ENCODE measurements around the gene HDDC3. TPM values are rescaled to one million over a fixed set of nuclear protein-coding genes. Genes with fewer than 3 reads are reported as not detected.

Gene HDDC3
- total RNA-seq, 1 experiment from 2014 or later: 18.5 TPM

DNA sequence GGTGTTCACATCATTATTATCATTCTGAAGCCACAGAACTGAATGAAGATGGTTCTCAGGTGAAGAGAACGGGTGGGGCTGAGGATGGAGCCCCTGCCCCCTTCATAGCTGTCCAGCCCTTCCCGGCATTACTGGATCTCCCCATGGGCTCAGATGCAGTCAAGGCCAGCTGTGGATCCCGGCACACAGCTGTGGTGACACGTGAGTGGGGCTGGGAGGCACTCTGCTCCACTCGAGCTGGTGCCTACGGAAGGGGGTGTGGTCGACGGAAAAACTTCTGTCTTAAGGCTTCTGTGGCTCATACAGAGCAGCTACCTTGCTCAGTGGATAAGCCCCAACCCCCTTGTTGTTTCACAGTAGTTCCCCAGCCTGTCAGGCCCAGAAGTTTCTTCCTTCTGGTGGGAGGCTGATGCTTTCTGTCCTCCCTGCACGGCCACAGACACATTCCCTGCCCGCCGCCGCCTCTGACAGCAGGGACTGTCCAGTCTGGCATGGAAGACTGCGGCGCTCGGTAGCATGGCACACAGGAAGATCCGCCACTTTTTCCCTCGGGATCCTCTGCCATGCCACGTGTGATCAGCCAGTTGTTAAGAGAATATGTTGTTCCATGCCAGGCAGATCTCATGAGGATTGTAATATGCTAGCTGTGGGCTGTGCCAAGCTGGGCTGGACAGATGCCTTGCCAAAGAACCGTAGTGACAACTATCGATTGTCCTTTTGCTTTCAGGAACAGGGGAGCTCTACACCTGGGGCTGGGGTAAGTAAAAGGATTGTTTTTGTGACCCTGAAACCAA, 28.1 kb upstream of the HDDC3 start:
- TF ChIP-seq, protein P1, sequence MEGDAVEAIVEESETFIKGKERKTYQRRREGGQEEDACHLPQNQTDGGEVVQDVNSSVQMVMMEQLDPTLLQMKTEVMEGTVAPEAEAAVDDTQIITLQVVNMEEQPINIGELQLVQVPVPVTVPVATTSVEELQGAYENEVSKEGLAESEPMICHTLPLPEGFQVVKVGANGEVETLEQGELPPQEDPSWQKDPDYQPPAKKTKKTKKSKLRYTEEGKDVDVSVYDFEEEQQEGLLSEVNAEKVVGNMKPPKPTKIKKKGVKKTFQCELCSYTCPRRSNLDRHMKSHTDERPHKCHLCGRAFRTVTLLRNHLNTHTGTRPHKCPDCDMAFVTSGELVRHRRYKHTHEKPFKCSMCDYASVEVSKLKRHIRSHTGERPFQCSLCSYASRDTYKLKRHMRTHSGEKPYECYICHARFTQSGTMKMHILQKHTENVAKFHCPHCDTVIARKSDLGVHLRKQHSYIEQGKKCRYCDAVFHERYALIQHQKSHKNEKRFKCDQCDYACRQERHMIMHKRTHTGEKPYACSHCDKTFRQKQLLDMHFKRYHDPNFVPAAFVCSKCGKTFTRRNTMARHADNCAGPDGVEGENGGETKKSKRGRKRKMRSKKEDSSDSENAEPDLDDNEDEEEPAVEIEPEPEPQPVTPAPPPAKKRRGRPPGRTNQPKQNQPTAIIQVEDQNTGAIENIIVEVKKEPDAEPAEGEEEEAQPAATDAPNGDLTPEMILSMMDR (conservative IDR thresholded peaks at IDR 0.05; ENCODE audit: low read depth, low read length): no peak
- no peak for TF ChIP-seq EZH2 (IDR thresholded peaks at IDR 0.05; ENCODE audit: low read length, unreplicated experiment)
- TF ChIP-seq EZH2phosphoT487 (IDR thresholded peaks at IDR 0.05; ENCODE audit: borderline replicate concordance, low read length): no peak
- ATAC-seq: no peak
- Histone ChIP-seq H3K9me2 (replicated peaks; ENCODE audit: low read length) (no peaks in the 10 kb centered on the region), H3K9me3 (ENCODE audit: low read length) (no peaks in the 10 kb centered on the region), H3K9ac (ENCODE audit: low read length) (no peak overlapping the region), H2AFZ (ENCODE audit: low read length) (no peak overlapping the region), H3K27ac (ENCODE audit: low read length) (no peak overlapping the region), H3K79me2 (ENCODE audit: low read length) (peaks cover 10% of the 10 kb centered on the region), H3K4me2 (ENCODE audit: low read length) (no peak overlapping the region), H3K27me3 (ENCODE audit: low read length) (no peaks in the 10 kb centered on the region), H4K20me1 (ENCODE audit: low read length) (no peaks in the 10 kb centered on the region), H3K4me3 (ENCODE audit: low read length) (no peak overlapping the region), H3K36me3 (ENCODE audit: low read depth, low read length) (peaks cover 7% of the 10 kb centered on the region; the same call in 1 of the 2 replicates), H3F3A (ENCODE audit: low read length, unreplicated experiment) (no peaks in the 10 kb centered on the region), H3K4me1 (ENCODE audit: insufficient read depth, low read length) (peaks cover 18% of the 10 kb centered on the region)
- intact Hi-C loops (cut with micrococcal nuclease): no loop called here
- DNase-seq: no peak
- ChIA-PET POLR2A (ENCODE audit: unreplicated experiment) (no interaction called here), CTCF (no interaction called here)
- BruUV-seq (replicated peaks): no TSS peak

DNA sequence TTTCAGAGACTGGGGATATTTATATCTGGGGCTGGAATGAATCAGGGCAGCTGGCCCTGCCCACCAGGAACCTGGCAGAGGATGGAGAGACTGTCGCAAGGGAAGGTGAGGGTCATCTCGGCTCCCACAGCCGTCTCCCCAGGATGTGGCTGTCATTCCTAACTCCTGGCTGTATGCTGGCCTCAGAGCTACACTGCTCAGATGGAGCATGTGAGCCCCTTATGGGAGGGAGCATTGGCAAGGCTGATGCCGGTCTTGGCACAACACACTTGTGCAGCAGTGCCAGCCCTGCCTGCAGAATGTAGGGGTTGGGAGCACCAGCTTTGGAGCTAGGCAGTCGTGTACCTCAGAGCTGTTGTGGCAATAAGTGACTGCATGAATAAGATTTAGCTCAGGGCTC, 27.5 kb upstream of the HDDC3 start:
- H4K20me1 ChIP-seq (ENCODE audit: low read length): no peaks in the 10 kb centered on the region
- ChIA-PET CTCF (no interaction called here), POLR2A (ENCODE audit: unreplicated experiment) (no interaction called here)
- H2AFZ ChIP-seq (ENCODE audit: low read length): no peak overlapping the region
- ATAC-seq (no peak), DNase-seq (no peak)
- H3K4me1 ChIP-seq (ENCODE audit: insufficient read depth, low read length): peaks cover 19% of the 10 kb centered on the region
- no peak overlapping the region for H3K4me2 ChIP-seq (ENCODE audit: low read length)
- H3K4me3 ChIP-seq (ENCODE audit: low read length): no peak overlapping the region
- H3K9me3 ChIP-seq (ENCODE audit: low read length): no peaks in the 10 kb centered on the region
- H3F3A ChIP-seq (ENCODE audit: low read length, unreplicated experiment): no peaks in the 10 kb centered on the region
- H3K27ac ChIP-seq (ENCODE audit: low read length): no peak overlapping the region
- H3K9me2 ChIP-seq (replicated peaks; ENCODE audit: low read length): no peaks in the 10 kb centered on the region
- peaks cover 10% of the 10 kb centered on the region for H3K79me2 ChIP-seq (ENCODE audit: low read length)
- peaks cover 7% of the 10 kb centered on the region; the same call in 1 of the 2 replicates for H3K36me3 ChIP-seq (ENCODE audit: low read depth, low read length)
- no peak overlapping the region for H3K9ac ChIP-seq (ENCODE audit: low read length)
- TF ChIP-seq, protein P1 (conservative IDR thresholded peaks at IDR 0.05; ENCODE audit: low read depth, low read length): no peak
- TF ChIP-seq EZH2 (IDR thresholded peaks at IDR 0.05; ENCODE audit: low read length, unreplicated experiment) (no peak), EZH2phosphoT487 (IDR thresholded peaks at IDR 0.05; ENCODE audit: borderline replicate concordance, low read length) (no peak)
- no peaks in the 10 kb centered on the region for H3K27me3 ChIP-seq (ENCODE audit: low read length)
- BruUV-seq (replicated peaks): no TSS peak
- intact Hi-C loops (cut with micrococcal nuclease): loop anchor here (5.0 kb wide), 2 partner anchors 32 to 62 kb away; partner anchors contain the start of genes PRC1 and VPS33B

DNA sequence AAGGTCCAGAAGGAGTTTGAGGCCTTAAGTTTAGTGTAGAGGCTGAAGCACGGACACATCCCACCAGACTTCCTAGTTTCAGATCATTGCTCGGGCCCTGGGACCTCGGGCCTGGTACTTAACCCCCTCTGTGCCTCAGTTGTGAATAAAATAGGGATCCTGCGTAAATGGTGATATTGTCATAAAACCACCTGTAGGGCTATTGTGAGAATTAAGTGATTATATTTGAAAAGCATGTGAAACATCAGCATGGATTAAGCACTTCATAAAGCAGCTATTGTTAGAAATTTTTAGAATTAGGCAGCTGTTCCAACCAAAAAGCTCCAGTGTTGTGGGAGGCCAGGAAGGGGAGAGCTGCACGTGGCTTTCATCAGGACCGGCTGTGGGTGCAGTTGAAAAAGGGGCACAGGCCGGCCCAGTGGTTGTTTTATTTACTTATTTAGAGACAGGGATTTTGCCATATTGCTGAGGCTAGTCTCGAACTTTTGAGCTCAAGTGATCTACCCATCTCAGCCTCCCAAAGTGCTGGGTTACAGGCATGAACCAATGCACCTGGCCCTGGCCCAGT, 26.8 kb upstream of the HDDC3 start:
- no peak overlapping the region for H3K27ac ChIP-seq (ENCODE audit: low read length)
- H4K20me1 ChIP-seq (ENCODE audit: low read length): no peaks in the 10 kb centered on the region
- no peak overlapping the region for H2AFZ ChIP-seq (ENCODE audit: low read length)
- no peaks in the 10 kb centered on the region for H3F3A ChIP-seq (ENCODE audit: low read length, unreplicated experiment)
- no peak overlapping the region for H3K4me3 ChIP-seq (ENCODE audit: low read length)
- H3K9me3 ChIP-seq (ENCODE audit: low read length): no peaks in the 10 kb centered on the region
- H3K9me2 ChIP-seq (replicated peaks; ENCODE audit: low read length): no peaks in the 10 kb centered on the region
- BruUV-seq (replicated peaks): no TSS peak
- peaks cover 19% of the 10 kb centered on the region for H3K4me1 ChIP-seq (ENCODE audit: insufficient read depth, low read length)
- POLR2A ChIA-PET (ENCODE audit: unreplicated experiment): no interaction called here
- H3K4me2 ChIP-seq (ENCODE audit: low read length): no peak overlapping the region
- DNase-seq (no peak), ATAC-seq (no peak)
- peaks cover 10% of the 10 kb centered on the region for H3K79me2 ChIP-seq (ENCODE audit: low read length)
- no peak overlapping the region for H3K9ac ChIP-seq (ENCODE audit: low read length)
- intact Hi-C loops (cut with micrococcal nuclease): loop anchor here (5.0 kb wide), 2 partner anchors 33 to 63 kb away; partner anchors contain the start of genes PRC1 and VPS33B
- H3K27me3 ChIP-seq (ENCODE audit: low read length): no peaks in the 10 kb centered on the region
- H3K36me3 ChIP-seq (ENCODE audit: low read depth, low read length): peaks cover 7% of the 10 kb centered on the region; the same call in 1 of the 2 replicates
- CTCF ChIA-PET: no interaction called here
- TF ChIP-seq EZH2phosphoT487 (IDR thresholded peaks at IDR 0.05; ENCODE audit: borderline replicate concordance, low read length) (no peak), EZH2 (IDR thresholded peaks at IDR 0.05; ENCODE audit: low read length, unreplicated experiment) (no peak)
- TF ChIP-seq, protein P1 (conservative IDR thresholded peaks at IDR 0.05; ENCODE audit: low read depth, low read length): no peak
